ENCODE measurements around the gene PCAT6.

- TF ChIP-seq CTCF (IDR thresholded peaks at IDR 0.05; ENCODE audit: insufficient read depth, low read length) = no peak
- TF ChIP-seq REST (IDR thresholded peaks at IDR 0.05; ENCODE audit: insufficient replicate concordance, low read depth) = no peak
- no peak for TF ChIP-seq POLR2AphosphoS5 (IDR thresholded peaks at IDR 0.05; ENCODE audit: low read depth)
Measured at GRCh38 chr1:202812176-202813026, 1.6 kb downstream of the PCAT6 start.

Measured in HL-60 (cell line).